GM04503 (cell line): ENCODE results near the gene TMEM88.
"Not testable (repeated sequence)": the region's sequence is repeated elsewhere in the genome, so short reads cannot be mapped to it uniquely, and the experiment has no call there.

Source experiments
- DNase-seq: peaks from one replicate; pipeline ENCODE4 v3.0.0-alpha.2; 2012; ENCODE audit warnings: low read depth

TMEM88 gene

GRCh38 chr17:7856011-7856810 is 1.3 kb downstream of the TMEM88 start:
- DNase-seq = no peak

GRCh38 chr17:7856811-7857712 is 2.2 kb downstream of the TMEM88 start, which contains the start of gene NAA38:
TSS of gene NAA38 (minus strand) at chr17:7857559. CDS start at chr17:7857463, 96 bp downstream.
- peak; percentile 97 for DNase-seq

- no peak for DNase-seq
These were observed 3.1 kb downstream of the TMEM88 start, which contains the start of gene CYB5D1 for GRCh38 chr17:7857713-7858521. TSS of gene CYB5D1 (plus strand) at chr17:7858003. CDS start at chr17:7858135, 132 bp downstream.

DNA sequence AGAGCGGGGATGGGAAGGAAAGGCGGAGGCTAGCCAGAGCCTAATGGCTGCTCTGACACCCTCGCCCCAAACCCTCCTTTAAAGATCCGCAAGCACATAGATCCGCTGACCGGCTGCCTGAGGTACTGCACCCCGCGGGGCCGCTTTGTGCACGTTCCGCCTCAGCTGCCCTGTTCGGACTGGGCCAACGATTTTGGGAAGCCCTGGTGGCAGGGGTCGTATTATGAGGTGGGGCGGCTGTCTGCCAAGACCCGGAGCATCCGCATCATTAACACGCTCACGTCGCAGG is 3.6 kb downstream of the TMEM88 start:
- DNase-seq = no peak

- DNase-seq = no peak
These were observed 4.2 kb downstream of the TMEM88 start for GRCh38 chr17:7859028-7859427.

DNA sequence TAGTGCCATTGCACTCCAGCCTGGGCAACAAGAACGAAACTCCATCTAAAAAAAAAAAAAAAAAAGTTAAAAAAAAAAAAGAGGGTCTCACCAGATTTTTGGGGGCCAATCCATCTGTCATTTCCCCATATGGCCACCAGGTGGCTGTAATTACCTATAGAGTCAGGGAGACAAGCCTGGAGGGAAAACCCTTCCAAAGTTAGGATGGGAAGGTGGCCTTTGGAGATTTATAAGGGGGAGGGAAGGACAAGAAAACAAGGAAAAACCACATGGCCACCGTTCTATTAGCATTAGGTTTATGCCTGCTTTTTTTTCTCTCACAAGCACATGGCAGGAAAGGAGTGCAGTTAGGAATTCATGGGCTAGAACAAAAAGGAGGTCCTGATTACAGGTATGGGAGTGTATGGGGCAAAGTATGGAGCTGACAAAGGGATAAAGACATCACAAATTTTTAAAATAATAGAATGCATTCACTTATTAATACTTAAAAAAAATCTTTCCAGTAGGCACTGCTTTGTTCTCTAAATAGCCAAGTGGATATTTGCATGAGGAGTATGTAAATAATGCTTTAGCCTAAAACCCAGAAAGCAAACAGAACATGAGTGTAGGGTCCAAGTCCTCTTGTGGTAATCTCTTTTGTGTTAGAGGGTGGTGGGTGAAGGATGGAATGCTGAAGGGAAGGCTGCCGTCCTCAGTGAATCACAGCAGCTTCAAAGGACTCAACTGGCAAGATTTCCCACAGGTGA is 8.0 kb downstream of the TMEM88 start:
- DNase-seq = no peak

GRCh38 chr17:7864384-7864783 is 9.5 kb downstream of the TMEM88 start:
- DNase-seq = not testable (repeated sequence)

DNA sequence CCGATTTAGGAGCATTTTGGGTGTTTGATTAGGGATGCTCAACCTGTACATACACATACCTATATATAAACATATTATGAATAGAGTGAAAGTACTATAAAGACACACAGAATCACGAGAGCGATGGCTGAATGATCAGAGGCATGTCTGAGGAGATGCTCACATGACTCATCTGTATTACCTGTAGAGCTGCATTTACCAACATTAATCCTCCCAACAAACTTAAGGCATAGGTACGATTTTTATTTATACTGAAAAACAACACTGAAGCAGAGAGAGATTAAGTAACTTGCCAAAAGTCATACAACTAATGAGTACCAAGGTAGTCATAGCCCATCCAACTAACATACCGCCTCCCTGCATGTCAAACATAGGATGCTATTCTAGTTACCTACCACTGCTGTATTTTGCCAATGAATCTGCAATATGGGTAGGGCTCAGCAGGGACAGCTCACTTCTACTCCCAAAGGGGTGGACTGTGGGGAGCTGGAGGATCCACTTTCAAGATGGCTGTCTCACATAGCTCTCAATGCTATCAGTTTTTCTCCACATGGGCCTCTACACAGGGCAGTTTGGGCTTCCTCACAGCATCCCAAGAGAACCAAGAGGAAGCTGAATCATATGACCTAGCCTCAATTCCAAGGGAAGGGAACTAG is 10.3 kb downstream of the TMEM88 start:
- DNase-seq = no peak

DNA sequence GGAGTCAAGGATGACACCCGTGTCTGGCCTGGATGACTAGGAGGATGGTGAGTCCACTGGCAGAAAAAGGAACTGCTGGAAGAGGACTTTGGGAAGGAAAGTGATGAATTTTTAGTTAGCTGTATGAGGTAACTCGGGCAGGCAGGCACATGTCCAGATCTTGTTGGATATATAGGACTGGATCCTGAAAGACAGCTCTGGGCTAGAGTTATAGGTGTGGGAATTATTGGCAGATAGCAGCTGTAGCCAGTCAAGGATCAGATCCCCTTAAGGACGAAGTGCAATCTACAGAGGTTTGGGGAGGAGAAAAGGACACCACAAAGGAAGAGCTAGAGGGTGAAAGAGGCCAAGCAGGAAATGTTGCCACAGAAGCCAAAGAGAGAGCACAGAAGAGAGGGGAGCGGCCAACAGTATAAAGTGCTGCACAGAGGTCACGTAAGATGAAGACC is 13.0 kb downstream of the TMEM88 start:
- DNase-seq = no peak

- DNase-seq = no peak
These were observed 18.2 kb downstream of the TMEM88 start for GRCh38 chr17:7873051-7873450.

DNA sequence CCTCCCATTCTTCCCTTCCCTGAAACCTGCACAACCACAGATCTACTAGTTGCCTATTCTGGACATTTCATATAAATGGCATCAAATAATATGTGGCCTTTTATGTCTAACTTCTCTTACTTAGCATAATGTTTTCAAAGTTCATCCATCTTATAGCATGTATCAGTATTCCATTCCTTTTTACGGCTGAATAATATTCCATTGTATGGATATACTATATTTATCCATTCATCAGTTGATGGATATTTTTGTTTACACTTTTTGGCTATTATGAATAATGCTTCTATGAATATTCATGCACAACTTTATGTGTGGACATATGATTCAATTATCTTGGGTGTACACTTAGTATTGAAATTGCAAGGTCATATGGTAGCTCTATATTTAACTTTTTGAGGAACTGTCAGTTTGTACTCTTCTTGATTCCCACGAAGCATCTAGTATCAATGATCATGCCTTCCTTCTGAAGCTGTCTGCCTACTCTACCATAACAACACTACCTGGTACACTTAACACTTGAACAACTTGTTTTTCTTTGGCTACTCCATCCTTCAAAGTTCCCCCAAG is 21.0 kb downstream of the TMEM88 start:
- no peak for DNase-seq

GRCh38 chr17:7878234-7878633 is 23.4 kb downstream of the TMEM88 start:
- no peak for DNase-seq

GRCh38 chr17:7880076-7880868 is 25.4 kb downstream of the TMEM88 start:
- no peak for DNase-seq

DNA sequence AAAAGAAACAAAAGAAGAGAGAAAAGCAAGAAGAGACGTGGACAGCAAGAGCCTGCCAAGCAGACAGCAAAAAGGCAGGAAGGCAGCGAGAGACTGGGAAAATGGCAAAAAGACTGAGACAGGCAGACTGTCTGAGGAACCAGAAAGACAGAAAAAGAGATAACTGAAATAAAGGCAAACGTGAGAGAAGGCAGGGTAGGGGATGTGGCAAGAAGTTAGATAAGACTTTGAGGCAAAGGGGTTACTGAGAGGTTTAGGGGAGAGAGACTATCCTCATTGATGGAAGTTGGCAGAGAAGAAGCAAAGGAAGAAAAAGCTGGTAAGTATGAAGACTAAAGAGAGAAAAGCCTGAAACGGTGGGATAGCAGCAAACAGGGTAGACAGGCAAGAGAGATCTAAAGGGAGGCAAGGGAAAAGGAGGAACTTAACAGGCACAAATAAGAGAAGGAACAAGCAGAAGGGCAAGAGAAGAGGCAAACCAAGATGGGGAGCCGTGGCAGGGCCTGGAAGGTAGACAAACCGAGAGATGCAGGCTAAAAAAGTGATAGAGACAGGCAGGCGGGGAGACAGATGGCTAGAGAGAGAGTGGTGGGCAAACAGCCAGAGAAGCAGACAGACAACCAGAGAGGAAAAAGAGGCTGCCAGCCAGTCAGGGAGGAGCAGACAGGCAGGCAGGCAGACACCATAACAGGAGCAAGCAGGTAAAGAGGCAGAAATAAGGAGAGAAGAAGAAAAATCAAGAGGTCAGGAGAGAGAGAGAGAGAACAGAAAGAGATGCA is 26.6 kb downstream of the TMEM88 start:
- no peak for DNase-seq

DNA sequence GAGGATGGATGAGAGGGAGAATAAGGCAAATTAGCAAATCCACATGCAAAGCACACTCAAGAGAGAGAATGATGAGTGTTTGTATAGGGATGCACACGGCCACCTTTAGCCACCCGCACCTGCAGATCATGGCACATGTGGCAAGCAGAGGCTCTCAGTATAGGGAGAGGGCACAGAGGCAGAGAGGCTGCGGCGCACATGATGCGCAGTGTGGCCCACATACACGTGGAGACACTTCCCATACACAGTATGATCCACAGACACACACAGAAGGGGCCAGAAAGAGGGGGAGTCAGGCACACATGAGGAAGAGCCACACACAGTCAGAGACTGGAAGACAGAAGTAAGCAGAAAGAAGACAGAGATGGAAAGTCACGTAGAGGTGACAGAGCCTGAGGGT is 27.2 kb downstream of the TMEM88 start:
- DNase-seq = no peak

DNA sequence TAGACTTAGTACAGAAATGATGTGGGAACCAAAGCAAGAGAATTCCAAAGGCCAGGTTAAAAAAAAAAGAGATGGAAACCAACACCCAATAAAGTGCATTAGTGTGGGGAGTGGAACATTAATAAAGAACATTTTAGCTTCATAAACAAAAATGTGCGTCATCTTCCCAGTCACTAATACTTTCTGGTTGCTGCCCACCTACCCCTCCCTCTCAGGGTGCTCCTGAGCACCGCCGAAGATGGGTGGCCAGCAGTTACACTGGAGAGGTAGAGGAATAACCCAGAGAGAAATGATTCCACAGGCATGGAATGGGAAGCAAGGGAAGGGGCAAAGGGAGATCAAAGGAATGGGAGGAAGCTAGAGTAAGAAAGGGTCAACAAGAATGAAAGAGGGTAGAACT is 27.8 kb downstream of the TMEM88 start:
- DNase-seq = no peak

- DNase-seq = no peak
These were observed 29.0 kb downstream of the TMEM88 start for GRCh38 chr17:7883781-7884386.

DNA sequence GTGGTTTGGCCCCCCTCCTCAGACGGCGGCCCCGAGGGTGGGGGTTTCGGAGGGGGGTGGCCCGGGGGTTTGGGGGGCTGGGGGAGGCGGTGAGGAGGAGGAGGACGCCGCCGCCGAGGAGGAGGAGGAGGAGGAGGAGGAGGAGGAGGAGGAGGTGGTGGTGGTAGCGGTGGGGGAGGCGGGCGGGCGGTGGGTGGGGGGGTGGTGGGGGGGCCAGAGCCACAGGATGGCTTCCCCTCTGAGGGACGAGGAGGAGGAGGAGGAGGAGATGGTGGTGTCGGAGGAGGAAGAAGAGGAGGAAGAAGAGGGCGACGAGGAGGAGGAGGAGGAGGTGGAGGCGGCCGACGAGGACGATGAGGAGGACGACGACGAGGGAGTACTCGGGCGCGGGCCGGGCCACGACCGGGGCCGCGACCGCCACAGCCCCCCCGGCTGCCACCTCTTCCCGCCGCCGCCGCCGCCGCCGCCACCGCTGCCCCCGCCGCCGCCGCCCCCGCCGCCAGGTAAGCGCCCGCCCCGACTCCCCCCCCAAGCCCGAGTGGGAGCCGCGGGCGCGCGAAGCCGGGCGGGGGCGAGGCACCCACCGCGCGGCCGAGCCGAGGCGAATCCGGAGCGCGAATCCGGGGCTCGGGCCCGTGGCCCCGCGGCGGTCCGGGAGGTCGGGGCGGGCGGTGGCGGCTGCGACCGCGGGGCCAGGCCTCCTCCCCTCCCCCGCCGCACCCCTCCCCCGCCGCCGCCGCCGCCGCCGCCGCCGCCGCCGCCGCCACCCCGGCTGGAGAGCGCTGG is 29.9 kb downstream of the TMEM88 start:
- DNase-seq = no peak
